RWPE1 (cell line): Measurements from ENCODE around the gene KRT38.

Experiments
- CTCF ChIA-PET: fragments of 350-600 bp; sonication (Branson Sonifier 250); formaldehyde crosslinking; extraction: SDS; loops from one replicate; lab custom pipeline; 2021; lab: Yijun Ruan, JAX
- POLR2A ChIA-PET: fragments of 400-600 bp; formaldehyde crosslinking; extraction: SDS; loops from one replicate; lab custom pipeline; 2020; ENCODE audit warnings: antibody characterized with exemption; ENCODE audit not compliant: low non-redundant PET; lab: Yijun Ruan, JAX
- DNase-seq: peaks from one replicate; pipeline ENCODE4 v3.0.0; 2012; ENCODE audit warnings: low spot score
- H3K27ac ChIP-seq: fragments of 450-650 bp; 2 replicates; pipeline ENCODE4 v1.5.1; 2017
- CTCF ChIP-seq: fragments of 450-650 bp; conservative IDR thresholded peaks from 2 replicates; pipeline ENCODE4 v1.5.1; 2017; ENCODE audit warnings: low read depth, mild to moderate bottlenecking

The KRT38 gene

GRCh38 chr17:41483991-41484826 is 43.4 kb upstream of the KRT38 start:
- H3K27ac ChIP-seq = no peak overlapping the region
- CTCF ChIA-PET = interaction anchor here (0.6 to 1.5 kb wide), 3 partner anchors 12 to 1483 kb away, joined by 3 to 5 read pairs (median 3); no protein-coding TSS in a partner anchor
- DNase-seq = no peak
- POLR2A ChIA-PET = no interaction called here
- no peak for TF ChIP-seq CTCF

- TF ChIP-seq CTCF = no peak
- ChIA-PET CTCF (interaction anchor here (1.5 kb wide), 1 partner anchor 12 kb away, joined by 5 read pairs; no protein-coding TSS in a partner anchor), POLR2A (no interaction called here)
- no peak for DNase-seq
- no peak overlapping the region for H3K27ac ChIP-seq
These were observed 42.7 kb upstream of the KRT38 start for GRCh38 chr17:41483531-41483930.

DNA sequence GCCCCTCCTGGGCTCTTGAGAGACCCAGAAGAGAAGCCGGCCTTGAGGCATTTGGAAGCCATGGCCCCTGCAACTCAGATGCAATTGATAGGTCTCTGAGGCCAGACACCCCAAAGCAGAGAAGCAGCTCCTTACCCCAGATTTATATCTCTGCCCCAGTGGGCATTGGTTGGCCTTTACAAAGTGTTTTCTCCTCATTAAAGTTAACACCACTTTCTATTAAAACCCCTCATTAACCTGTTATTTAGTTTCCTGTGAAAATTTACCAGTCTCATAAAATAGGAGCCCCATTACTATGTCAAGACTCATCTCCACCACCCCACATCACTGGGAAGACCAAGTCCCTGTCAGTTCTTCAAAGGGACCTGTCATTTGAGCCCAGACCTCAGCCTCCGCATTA is 40.3 kb upstream of the KRT38 start, which contains the start of gene KRT35:
KRT35 (minus strand) TSS at position 116 of the 400 bp plus-strand sequence; CDS start at position 62, 54 bp downstream.
- TF ChIP-seq CTCF = no peak
- H3K27ac ChIP-seq = no peak within 1 kb of the TSS
- CTCF ChIA-PET = no interaction called here
- POLR2A ChIA-PET = no interaction called here
- DNase-seq = no peak

DNA sequence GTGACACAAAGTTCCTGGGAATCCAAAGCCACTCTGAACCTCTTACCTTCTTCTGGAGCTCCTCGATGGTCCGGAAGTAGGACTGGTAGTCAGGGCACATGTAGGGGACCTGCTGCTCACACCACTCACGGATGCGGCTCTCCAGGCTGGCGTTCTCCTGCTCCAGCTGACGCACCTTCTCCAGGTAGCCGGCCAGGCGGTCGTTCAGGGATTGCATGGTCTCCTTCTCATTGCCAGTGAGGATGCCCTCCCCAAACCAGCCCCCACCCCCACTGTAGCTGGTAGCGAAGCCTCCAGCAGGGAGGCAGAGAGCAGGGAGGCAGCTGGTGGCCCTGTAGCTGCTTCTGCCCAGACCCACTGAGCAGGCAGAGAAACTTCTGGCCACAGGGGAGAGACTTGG is 39.8 kb upstream of the KRT38 start:
- CTCF ChIA-PET = no interaction called here
- no peak for DNase-seq
- H3K27ac ChIP-seq = no peak overlapping the region
- POLR2A ChIA-PET = no interaction called here
- no peak for TF ChIP-seq CTCF

- POLR2A ChIA-PET = interaction anchor here (0.6 kb wide), 1 partner anchor 1171 kb away, joined by 3 read pairs; no protein-coding TSS in a partner anchor
- DNase-seq = no peak
- TF ChIP-seq CTCF = no peak
- no peak overlapping the region for H3K27ac ChIP-seq
- CTCF ChIA-PET = no interaction called here
These were observed 39.4 kb upstream of the KRT38 start for GRCh38 chr17:41480136-41480535.

DNA sequence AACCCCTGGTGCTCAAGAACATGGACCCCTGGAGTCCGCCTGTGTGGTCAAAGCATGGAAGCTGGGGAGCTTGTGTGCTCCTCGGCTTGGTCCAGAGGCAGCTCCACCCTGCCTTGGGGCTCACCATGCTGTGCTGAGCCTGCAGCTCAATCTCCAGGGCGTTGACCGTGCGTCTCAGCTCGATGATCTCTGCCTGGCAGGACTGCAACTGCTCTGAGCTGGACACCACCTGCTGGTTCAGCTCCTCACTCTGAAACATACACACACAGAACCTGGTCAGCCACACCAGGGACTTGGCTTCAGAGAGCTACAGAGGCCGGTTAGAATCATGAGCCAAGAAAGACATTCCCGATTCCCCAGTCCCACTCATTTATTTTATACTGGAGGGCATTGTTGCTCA is 37.5 kb upstream of the KRT38 start:
- no peak overlapping the region for H3K27ac ChIP-seq
- no peak for TF ChIP-seq CTCF
- CTCF ChIA-PET = no interaction called here
- no peak for DNase-seq
- POLR2A ChIA-PET = no interaction called here
